ENCODE measurements around the gene RBM20.

Gene RBM20

DNA sequence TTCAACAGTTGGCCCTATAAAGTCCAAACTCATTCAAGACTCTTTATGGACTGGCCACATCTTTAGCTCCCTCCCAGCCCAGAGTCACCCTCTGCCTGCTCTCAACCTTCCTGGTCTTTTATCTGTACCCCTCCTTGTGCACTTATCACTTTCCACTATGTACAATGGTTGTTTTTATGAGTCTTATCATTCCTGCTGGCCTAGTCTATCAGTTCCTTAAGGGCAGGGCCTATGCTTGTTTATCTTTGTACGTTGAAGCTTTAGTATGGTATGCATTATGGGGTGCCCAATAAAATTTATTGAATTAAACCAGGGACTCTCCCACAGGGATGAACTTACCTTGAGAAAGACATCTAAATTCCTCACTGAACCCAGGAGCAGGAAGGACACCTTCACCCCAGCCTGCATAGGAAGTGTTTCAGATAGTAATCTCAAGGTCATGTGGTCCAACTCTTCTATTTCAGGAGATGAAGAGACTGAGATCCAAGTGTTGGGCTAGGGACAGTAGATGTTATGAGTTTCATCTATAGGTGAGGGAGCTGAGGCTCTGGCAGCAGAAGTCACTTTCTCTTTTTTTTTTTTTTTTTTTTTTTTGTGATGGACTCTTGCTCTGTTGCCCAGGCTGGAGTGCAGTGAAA, 214.3 kb downstream of the RBM20 start:
- H3K9me3 ChIP-seq (replicated peaks; ENCODE audit: insufficient read depth, low read length), result no peaks in the 10 kb centered on the region
- H3F3A ChIP-seq (ENCODE audit: insufficient read depth, low read length), result peaks cover 56% of the 10 kb centered on the region
- H3K79me2 ChIP-seq (ENCODE audit: low read length), result no peaks in the 10 kb centered on the region
- H3K9me2 ChIP-seq (replicated peaks; ENCODE audit: insufficient read depth, low read length), result no peaks in the 10 kb centered on the region
- H2AFZ ChIP-seq (ENCODE audit: low read length), result peak overlapping the region; percentile 49; the same call in 1 of the 2 replicates
- H3K27me3 ChIP-seq (replicated peaks; ENCODE audit: insufficient read depth, low read length), result no peaks in the 10 kb centered on the region
- TF ChIP-seq, protein P1, sequence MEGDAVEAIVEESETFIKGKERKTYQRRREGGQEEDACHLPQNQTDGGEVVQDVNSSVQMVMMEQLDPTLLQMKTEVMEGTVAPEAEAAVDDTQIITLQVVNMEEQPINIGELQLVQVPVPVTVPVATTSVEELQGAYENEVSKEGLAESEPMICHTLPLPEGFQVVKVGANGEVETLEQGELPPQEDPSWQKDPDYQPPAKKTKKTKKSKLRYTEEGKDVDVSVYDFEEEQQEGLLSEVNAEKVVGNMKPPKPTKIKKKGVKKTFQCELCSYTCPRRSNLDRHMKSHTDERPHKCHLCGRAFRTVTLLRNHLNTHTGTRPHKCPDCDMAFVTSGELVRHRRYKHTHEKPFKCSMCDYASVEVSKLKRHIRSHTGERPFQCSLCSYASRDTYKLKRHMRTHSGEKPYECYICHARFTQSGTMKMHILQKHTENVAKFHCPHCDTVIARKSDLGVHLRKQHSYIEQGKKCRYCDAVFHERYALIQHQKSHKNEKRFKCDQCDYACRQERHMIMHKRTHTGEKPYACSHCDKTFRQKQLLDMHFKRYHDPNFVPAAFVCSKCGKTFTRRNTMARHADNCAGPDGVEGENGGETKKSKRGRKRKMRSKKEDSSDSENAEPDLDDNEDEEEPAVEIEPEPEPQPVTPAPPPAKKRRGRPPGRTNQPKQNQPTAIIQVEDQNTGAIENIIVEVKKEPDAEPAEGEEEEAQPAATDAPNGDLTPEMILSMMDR (IDR thresholded peaks at IDR 0.05; ENCODE audit: low read length), result no peak
- TF ChIP-seq EZH2 (optimal IDR thresholded peaks at IDR 0.05; ENCODE audit: low read depth, low read length), result no peak
- no peak for TF ChIP-seq EZH2phosphoT487 (IDR thresholded peaks at IDR 0.05; ENCODE audit: low read length)
- H3K9ac ChIP-seq (ENCODE audit: low read length), result no peak overlapping the region; the same call in 1 of the 2 replicates
- no peaks in the 10 kb centered on the region for H3K36me3 ChIP-seq (replicated peaks; ENCODE audit: insufficient read depth, low read length)
- peaks cover 74% of the 10 kb centered on the region for H3K4me1 ChIP-seq (ENCODE audit: low read length)
- H3K4me3 ChIP-seq (ENCODE audit: low read length), result no peak overlapping the region
- H4K20me1 ChIP-seq (ENCODE audit: insufficient read depth, low read length), result no peaks in the 10 kb centered on the region
- H3K4me2 ChIP-seq (ENCODE audit: low read depth, low read length), result peak overlapping the region; percentile 22
- DNase-seq, result peak; percentile 55
- peak overlapping the region; percentile 97 for H3K27ac ChIP-seq (ENCODE audit: low read length)

DNA sequence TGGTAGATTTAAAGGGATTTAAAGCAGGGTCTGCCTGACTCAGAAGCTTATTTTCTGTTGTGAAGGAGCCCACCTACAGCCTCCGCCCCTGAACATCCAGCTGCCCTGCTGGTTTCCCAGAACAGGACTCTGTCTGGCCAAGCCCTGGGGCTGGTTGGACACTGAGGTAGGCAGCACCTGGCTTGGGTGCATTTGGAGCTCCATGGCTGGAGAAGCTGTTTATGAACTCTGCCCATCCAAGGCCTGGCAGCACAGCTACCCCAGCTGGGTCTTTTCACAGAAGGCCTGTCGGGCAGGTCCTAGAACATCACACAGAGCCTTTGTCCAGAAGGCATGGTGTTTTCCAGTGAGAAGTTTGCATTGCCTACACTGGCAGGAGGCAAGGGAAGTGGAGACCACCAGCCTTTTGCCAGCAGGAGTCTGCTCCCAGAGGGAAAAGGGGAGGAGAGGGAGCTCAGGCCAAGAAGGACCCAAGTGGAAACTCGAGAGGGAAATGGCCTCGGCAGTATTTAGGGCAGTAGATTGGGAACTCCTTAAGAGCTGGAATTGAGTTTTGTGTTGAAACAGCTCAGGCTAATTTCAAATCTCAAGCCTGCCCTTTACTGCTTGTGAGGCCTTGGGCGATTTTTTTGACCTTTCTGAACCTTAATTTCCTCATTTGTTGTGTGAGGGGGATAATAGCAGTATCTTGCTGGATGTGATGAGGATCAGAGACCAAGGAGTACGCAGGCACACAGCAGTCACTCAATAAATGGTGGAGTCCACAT, 215.3 kb downstream of the RBM20 start:
- no peaks in the 10 kb centered on the region for H3K9me2 ChIP-seq (replicated peaks; ENCODE audit: insufficient read depth, low read length)
- H3K27me3 ChIP-seq (replicated peaks; ENCODE audit: insufficient read depth, low read length), result no peaks in the 10 kb centered on the region
- peaks cover 66% of the 10 kb centered on the region for H3F3A ChIP-seq (ENCODE audit: insufficient read depth, low read length)
- H2AFZ ChIP-seq (ENCODE audit: low read length), result peak overlapping the region; percentile 47
- no peak overlapping the region for H3K4me3 ChIP-seq (ENCODE audit: low read length)
- DNase-seq, result no peak
- H3K36me3 ChIP-seq (replicated peaks; ENCODE audit: insufficient read depth, low read length), result no peaks in the 10 kb centered on the region
- no peaks in the 10 kb centered on the region for H3K79me2 ChIP-seq (ENCODE audit: low read length)
- peak overlapping the region; percentile 97 for H3K27ac ChIP-seq (ENCODE audit: low read length)
- peaks cover 74% of the 10 kb centered on the region for H3K4me1 ChIP-seq (ENCODE audit: low read length)
- no peaks in the 10 kb centered on the region for H3K9me3 ChIP-seq (replicated peaks; ENCODE audit: insufficient read depth, low read length)
- TF ChIP-seq, protein P1 (IDR thresholded peaks at IDR 0.05; ENCODE audit: low read length), result no peak
- TF ChIP-seq EZH2phosphoT487 (IDR thresholded peaks at IDR 0.05; ENCODE audit: low read length), result no peak
- no peak for TF ChIP-seq EZH2 (optimal IDR thresholded peaks at IDR 0.05; ENCODE audit: low read depth, low read length)
- no peaks in the 10 kb centered on the region for H4K20me1 ChIP-seq (ENCODE audit: insufficient read depth, low read length)
- H3K4me2 ChIP-seq (ENCODE audit: low read depth, low read length), result peak overlapping the region; percentile 52
- H3K9ac ChIP-seq (ENCODE audit: low read length), result peak overlapping the region; percentile 30

DNA sequence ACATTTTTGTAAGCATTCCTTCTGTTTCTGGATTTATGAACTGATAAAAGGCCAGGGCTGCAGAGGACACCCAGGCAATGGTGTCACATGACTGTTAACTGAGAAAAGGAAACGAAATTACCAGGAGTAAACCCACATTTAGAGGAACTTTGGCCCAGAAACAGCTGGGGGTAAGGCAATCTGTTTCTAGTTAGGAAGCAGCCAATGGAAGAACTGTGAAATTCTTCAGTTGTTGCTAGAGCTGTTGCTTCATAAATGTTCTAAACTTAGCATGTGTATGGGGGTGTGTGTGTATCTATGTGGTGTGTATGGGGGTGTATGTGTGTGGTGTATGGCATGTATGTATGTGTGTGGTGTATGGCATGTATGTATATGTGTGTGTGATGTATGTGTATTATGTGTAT, 215.8 kb downstream of the RBM20 start:
- Histone ChIP-seq H3K4me1 (ENCODE audit: low read length) (peaks cover 73% of the 10 kb centered on the region), H3K79me2 (ENCODE audit: low read length) (no peaks in the 10 kb centered on the region), H2AFZ (ENCODE audit: low read length) (peak overlapping the region; percentile 2; the same call in 1 of the 2 replicates), H3K36me3 (replicated peaks; ENCODE audit: insufficient read depth, low read length) (no peaks in the 10 kb centered on the region), H3K4me2 (ENCODE audit: low read depth, low read length) (peak overlapping the region; percentile 52), H3K9me3 (replicated peaks; ENCODE audit: insufficient read depth, low read length) (no peaks in the 10 kb centered on the region), H4K20me1 (ENCODE audit: insufficient read depth, low read length) (no peaks in the 10 kb centered on the region), H3K9ac (ENCODE audit: low read length) (peak overlapping the region; percentile 70), H3K4me3 (ENCODE audit: low read length) (no peak overlapping the region), H3K27me3 (replicated peaks; ENCODE audit: insufficient read depth, low read length) (no peaks in the 10 kb centered on the region), H3F3A (ENCODE audit: insufficient read depth, low read length) (peaks cover 71% of the 10 kb centered on the region), H3K9me2 (replicated peaks; ENCODE audit: insufficient read depth, low read length) (no peaks in the 10 kb centered on the region), H3K27ac (ENCODE audit: low read length) (peak overlapping the region; percentile 97)
- TF ChIP-seq, protein P1 (IDR thresholded peaks at IDR 0.05; ENCODE audit: low read length), result no peak
- TF ChIP-seq EZH2phosphoT487 (IDR thresholded peaks at IDR 0.05; ENCODE audit: low read length), result no peak
- DNase-seq, result peak; percentile 35

Data from MM.1S (cell line).